PFSK-1 (cell line): Measurements from ENCODE around the gene OCIAD1.

Experiments
- FOXP2 ChIP-seq: optimal IDR thresholded peaks from 2 replicates; pipeline ENCODE3; 2011; ENCODE audit warnings: borderline replicate concordance, control low read depth, inconsistent platforms; ENCODE audit not compliant: insufficient read depth; ENCODE audit errors: extremely low read length, extremely low read depth
- POLR2AphosphoS5 ChIP-seq: IDR thresholded peaks from 2 replicates; pipeline ENCODE4 v1.6.1; 2012; ENCODE audit warnings: low read depth, mild to moderate bottlenecking, control low read depth, low read length, moderate library complexity
- REST ChIP-seq, 2 experiments: IDR thresholded peaks; 2 replicates each; pipeline versions ENCODE4 v1.6.1 to v1.8.0; 2011 to 2012; ENCODE audit warnings: low read depth in 2 of 2, low read length in 2 of 2, control low read depth in 1 of 2, inconsistent platforms in 1 of 2, mild to moderate bottlenecking in 1 of 2, moderate library complexity in 1 of 2; ENCODE audit not compliant: insufficient read depth in 1 of 2
- SIN3A ChIP-seq: IDR thresholded peaks from 2 replicates; pipeline ENCODE4 v1.6.1; 2012; ENCODE audit warnings: mild to moderate bottlenecking, low read length, moderate library complexity, borderline replicate concordance; ENCODE audit not compliant: insufficient read depth
- TAF1 ChIP-seq: IDR thresholded peaks from 2 replicates; pipeline ENCODE4 v1.6.1; 2012; ENCODE audit warnings: low read length, control low read depth, borderline replicate concordance; ENCODE audit not compliant: insufficient read depth

OCIAD1 gene

GRCh38 chr4:48908687-48909086, 77.8 kb downstream of the OCIAD1 start:
- no peak for TF ChIP-seq TAF1
- TF ChIP-seq FOXP2, result no peak
- no peak for TF ChIP-seq REST (IDR thresholded peaks at IDR 0.05; ENCODE audit: insufficient read depth in 1 of 2, low read depth in 2 of 2, low read length in 2 of 2)
- no peak for TF ChIP-seq SIN3A
- TF ChIP-seq POLR2AphosphoS5, result no peak

DNA sequence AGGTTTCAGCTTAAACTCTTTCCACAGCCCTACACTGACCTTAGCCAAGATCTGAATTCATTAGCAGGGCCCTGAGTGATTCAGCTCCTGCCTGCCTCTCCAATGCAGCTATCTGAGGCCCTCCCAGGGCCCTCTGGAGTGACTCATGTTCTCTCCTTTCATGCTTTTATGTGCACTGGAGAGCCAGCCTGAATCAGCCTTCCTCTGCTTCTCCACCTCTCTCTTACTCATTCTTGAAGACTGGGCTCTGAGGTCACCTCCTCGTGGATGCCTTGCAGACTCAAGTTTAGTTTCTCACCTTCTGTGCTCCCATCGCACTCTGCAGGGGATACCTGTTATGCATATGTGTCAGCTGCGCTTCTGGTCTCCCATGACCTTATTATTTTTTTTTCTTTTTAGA, 78.8 kb downstream of the OCIAD1 start:
- TF ChIP-seq REST (IDR thresholded peaks at IDR 0.05; ENCODE audit: insufficient read depth in 1 of 2, low read depth in 2 of 2, low read length in 2 of 2) (no peak), SIN3A (no peak), TAF1 (no peak), FOXP2 (no peak), POLR2AphosphoS5 (no peak)

DNA sequence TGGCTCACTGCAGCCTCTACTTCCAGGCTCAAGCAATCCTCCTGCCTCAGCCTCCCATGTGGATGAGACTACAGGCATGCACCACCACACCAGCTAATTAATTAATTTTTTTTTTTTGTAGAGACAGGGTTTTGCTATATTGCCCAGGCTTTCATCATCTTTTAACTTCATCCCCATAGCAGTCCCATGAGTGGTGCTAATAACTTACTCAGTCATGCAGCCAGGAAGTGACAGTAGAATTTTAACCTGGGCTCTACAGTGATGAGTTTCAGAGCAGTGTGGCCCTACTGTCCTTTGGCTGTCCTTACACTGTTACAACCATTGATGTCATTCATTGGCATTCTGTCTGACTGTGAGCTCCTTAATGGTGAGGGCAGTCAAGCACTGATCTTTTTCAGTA, 79.6 kb downstream of the OCIAD1 start:
- TF ChIP-seq REST (IDR thresholded peaks at IDR 0.05; ENCODE audit: insufficient read depth in 1 of 2, low read depth in 2 of 2, low read length in 2 of 2), result no peak
- no peak for TF ChIP-seq FOXP2
- no peak for TF ChIP-seq POLR2AphosphoS5
- no peak for TF ChIP-seq SIN3A
- no peak for TF ChIP-seq TAF1
